GM12878 (cell line): Measurements from ENCODE around the gene FHOD3. TPM values are rescaled to one million over a fixed set of nuclear protein-coding genes. Genes with fewer than 3 reads are reported as not detected.

Experiments used
- ATAC-seq: fragments of 200-7000 bp; cut with Tn5 transposase; 3 replicates; pipeline ENCODE4 v1.9.1; 2020; ENCODE audit warnings: mild to moderate bottlenecking, moderate library complexity
- BruUV-seq: library from RNA; stranded (reverse); fragments of 400-500 nt; replicated peaks from 2 replicates; lab custom pipeline; 2021; lab: Mats Ljungman, UMichigan
- CTCF ChIA-PET: fragments of 300-600 bp; sonication (Branson Sonifier 250); formaldehyde crosslinking; extraction: SDS; loops from one replicate; lab custom pipeline; 2021; ENCODE audit warnings: inconsistent platforms; lab: Yijun Ruan, JAX
- POLR2A ChIA-PET: fragments of 350-600 bp; formaldehyde crosslinking; extraction: SDS; loops from one replicate; lab custom pipeline; 2021; ENCODE audit warnings: inconsistent platforms; lab: Charles Lee
- RAD21 ChIA-PET: fragments of 300-600 bp; sonication (Branson Sonifier 250); formaldehyde crosslinking; loops from one replicate; lab custom pipeline; 2023; ENCODE audit warnings: antibody characterized with exemption; ENCODE audit not compliant: unreplicated experiment; lab: Charles Lee
- SMC1A ChIA-PET: fragments of 300-600 bp; sonication (Branson Sonifier 250); formaldehyde crosslinking; loops from one replicate; lab custom pipeline; 2023; ENCODE audit not compliant: unreplicated experiment, uncharacterized antibody; lab: Charles Lee
- DNase-seq: peaks from one replicate; pipeline ENCODE4 v3.0.0-alpha.2; 2011; ENCODE audit warnings: low read depth, low spot score
- FAIRE-seq: peaks from 3 replicates; lab custom pipeline; 2011; peaks lifted over from hg19 to GRCh38; lab: Jason Lieb, UNC
- H2AFZ ChIP-seq: 2 replicates; pipeline ENCODE4 v1.6.0; 2011; ENCODE audit warnings: low read depth, low read length, control low read depth; ENCODE audit not compliant: control insufficient read depth
- H3K27ac ChIP-seq: 2 replicates; pipeline ENCODE4 v1.5.1; 2011; ENCODE audit warnings: control low read depth; ENCODE audit not compliant: control insufficient read depth, insufficient read depth
- H3K27me3 ChIP-seq, 2 experiments: replicated peaks in 1 of 2; 2 replicates each; pipeline versions ENCODE4 v1.6.0 to v1.6.1; 2011; ENCODE audit warnings: low read length in 1 of 2; ENCODE audit not compliant: control insufficient read depth in 2 of 2, insufficient read depth in 2 of 2
- H3K36me3 ChIP-seq, 2 experiments: 2 replicates each; pipeline ENCODE4 v1.5.1; 2011; ENCODE audit warnings: low read length in 1 of 2; ENCODE audit not compliant: control insufficient read depth in 2 of 2, insufficient read depth in 2 of 2
- H3K4me1 ChIP-seq: 2 replicates; pipeline ENCODE4 v1.6.1; 2011; ENCODE audit warnings: mild to moderate bottlenecking, low read length, moderate library complexity, mixed read lengths; ENCODE audit not compliant: control insufficient read depth, insufficient read depth
- H3K4me2 ChIP-seq: 2 replicates; pipeline ENCODE4 v1.6.0; 2011; ENCODE audit warnings: control low read depth; ENCODE audit not compliant: control insufficient read depth, insufficient read depth
- H3K4me3 ChIP-seq: fragments of 200-600 bp; sonication (generic); 2 replicates; pipeline ENCODE4 v1.5.1; 2016
- H3K79me2 ChIP-seq: 2 replicates; pipeline ENCODE4 v1.6.0; 2011; ENCODE audit warnings: low read length; ENCODE audit not compliant: control insufficient read depth, insufficient read depth
- H3K9ac ChIP-seq: 2 replicates; pipeline ENCODE4 v1.8.0; 2011; ENCODE audit warnings: low read length, control low read depth, mixed read lengths; ENCODE audit not compliant: control insufficient read depth, insufficient read depth
- H3K9me3 ChIP-seq: replicated peaks from 3 replicates; pipeline ENCODE4 v1.5.1; 2011; ENCODE audit warnings: mild to moderate bottlenecking, low read length; ENCODE audit not compliant: control insufficient read depth, insufficient read depth
- H4K20me1 ChIP-seq: 2 replicates; pipeline ENCODE4 v1.6.0; 2011; ENCODE audit not compliant: control insufficient read depth, insufficient read depth
- BMI1 ChIP-seq: fragments of 450-650 bp; IDR thresholded peaks from 2 replicates; pipeline ENCODE4 v1.6.1; 2016; ENCODE audit warnings: mild to moderate bottlenecking, moderate library complexity, borderline replicate concordance
- EP300 ChIP-seq, 2 experiments: fragments of 150-350 bp in 1 of 2; IDR thresholded peaks; 2 replicates each; pipeline ENCODE4 v1.6.1; 2011 to 2012; ENCODE audit warnings: low read depth in 2 of 2, low read length in 2 of 2, borderline replicate concordance in 1 of 2, improper control_type of control experiment in 1 of 2, inconsistent platforms in 1 of 2; ENCODE audit not compliant: control insufficient read depth in 1 of 2
- HCFC1 ChIP-seq: fragments of 150-350 bp; IDR thresholded peaks from 2 replicates; pipeline ENCODE4 v1.6.1; 2014; ENCODE audit warnings: low read length
- IRF4 ChIP-seq: IDR thresholded peaks from 2 replicates; pipeline ENCODE4 v1.6.1; 2011; ENCODE audit warnings: low read depth, low read length
- KDM1A ChIP-seq: fragments of 200-600 bp; sonication (generic); IDR thresholded peaks from 2 replicates; pipeline ENCODE4 v1.6.1; 2016; ENCODE audit warnings: borderline replicate concordance
- MEF2A ChIP-seq: IDR thresholded peaks from 2 replicates; pipeline ENCODE4 v1.6.1; 2011; ENCODE audit warnings: low read depth, mild to moderate bottlenecking, low read length, moderate library complexity; ENCODE audit not compliant: insufficient read depth
- MTA3 ChIP-seq: IDR thresholded peaks from 2 replicates; pipeline ENCODE4 v1.6.1; 2012; ENCODE audit warnings: low read length, inconsistent platforms, borderline replicate concordance
- NFYB ChIP-seq: IDR thresholded peaks from 2 replicates; pipeline ENCODE4 v1.6.1; 2011; ENCODE audit warnings: low read depth, mild to moderate bottlenecking, low read length, improper control_type of control experiment, moderate library complexity; ENCODE audit not compliant: insufficient read depth
- POLR2AphosphoS2 ChIP-seq: IDR thresholded peaks from 2 replicates; pipeline ENCODE4 v1.6.1; 2011; ENCODE audit warnings: low read depth, mild to moderate bottlenecking, low read length, improper control_type of control experiment, moderate library complexity
- RB1 ChIP-seq: fragments of 450-650 bp; formaldehyde crosslinking; IDR thresholded peaks from 2 replicates; pipeline ENCODE4 v1.6.1; 2017; ENCODE audit warnings: mild to moderate bottlenecking, borderline replicate concordance
- RCOR1 ChIP-seq: conservative IDR thresholded peaks from 2 replicates; pipeline ENCODE4 v1.6.1; 2012; ENCODE audit warnings: low read depth, low read length, improper control_type of control experiment
- RELB ChIP-seq: fragments of 450-650 bp; IDR thresholded peaks from 2 replicates; pipeline ENCODE4 v1.6.1; 2017; ENCODE audit warnings: low read depth, mild to moderate bottlenecking, moderate library complexity
- RFX5 ChIP-seq: IDR thresholded peaks from 2 replicates; pipeline ENCODE4 v1.6.1; 2011; ENCODE audit warnings: low read depth, low read length, improper control_type of control experiment
- SIN3A ChIP-seq: IDR thresholded peaks from 2 replicates; pipeline ENCODE4 v1.6.1; 2012; ENCODE audit warnings: low read depth, low read length, improper control_type of control experiment
- ZBTB33 ChIP-seq: fragments of 450-650 bp; IDR thresholded peaks from 2 replicates; pipeline ENCODE4 v1.6.1; 2017; ENCODE audit warnings: mild to moderate bottlenecking
- WGBS: methylation state at CpG from one replicate; pipeline ENCODE4 v1.1.6; 2016; ENCODE audit warnings: low lambda C conversion rate; ENCODE audit not compliant: insufficient replicate concordance, insufficient coverage; ENCODE audit errors: missing lambda C conversion rate; 5-methylcytosine and 5-hydroxymethylcytosine counted together
- in situ Hi-C: fragments of 300-500 bp; cut with MboI; formaldehyde crosslinking; loops from 9 replicates; pipeline ENCODE4 v1.14.3; 2018; ENCODE audit warnings: mixed read lengths
- intact Hi-C: fragments of 100-400 bp; cut with micrococcal nuclease; formaldehyde crosslinking; loops from one replicate; pipeline ENCODE4 v1.14.2; 2022; ENCODE audit not compliant: unreplicated experiment
- polyA plus RNA-seq, 11 experiments: library from polyadenylated mRNA; depleted of rRNA in 4 of 11; unstranded in 6 of 11; stranded (reverse) in 5 of 11; fragments of >200 nt; fragmentation: Nextera tagmentation in 4 of 11; fragmentation: Illumina TruSeq in 1 of 11; extraction: Ambion mirVana in 4 of 11; extraction: Trizol in 1 of 11; gene quantifications; 1 replicate in 1 of 11; 2 replicates in 10 of 11; pipeline versions ENCODE4 v1.2.1 to v1.2.3, GENCODE V29; 2011 to 2016; ENCODE audit warnings: inconsistent platforms in 2 of 11, missing spikeins in 2 of 11, low read depth in 1 of 11
- total RNA-seq, 4 experiments: library from RNA; depleted of rRNA in 3 of 4; stranded (reverse); fragments of >200 nt in 3 of 4; fragmentation: Illumina TruSeq in 1 of 4; extraction: Trizol in 1 of 4; gene quantifications; 2 replicates each; pipeline versions ENCODE4 v1.2.1 to v1.2.3, GENCODE V29; 2013 to 2021
- TF ChIP-seq, protein P1 (sequence below): IDR thresholded peaks from 2 replicates; pipeline ENCODE4 v1.6.1; 2011; ENCODE audit warnings: low read depth, low read length, improper control_type of control experiment, borderline replicate concordance

FHOD3 gene
- total and polyA plus RNA-seq, 10 of the 15 experiments (the other 5 are each of a cell fraction or from before 2014, with no cell fraction given): 0.77 to 26.7 (median 10.4) TPM

GRCh38 chr18:36323421-36323820 lies 25.9 kb downstream of the FHOD3 start:
- H4K20me1 ChIP-seq: no peaks in the 10 kb centered on the region
- no peak overlapping the region for H2AFZ ChIP-seq
- no peak overlapping the region for H3K9ac ChIP-seq
- 6% methylated on average over 1 of the region's 1 CpG for WGBS
- peaks cover 9% of the 10 kb centered on the region for H3K4me1 ChIP-seq
- RAD21 ChIA-PET: interaction anchor here (1.0 to 1.8 kb wide), 7 partner anchors 10 to 83 kb away, joined by 3 to 10 read pairs (median 3); no protein-coding TSS in a partner anchor
- H3K27me3 ChIP-seq: peaks cover 0 to 4% of the 10 kb centered on the region in 2 experiments; a peak in 1 of 4 replicates
- no peak for ATAC-seq
- no peak for FAIRE-seq
- no TSS peak for BruUV-seq
- intact Hi-C loops: no loop called here
- DNase-seq: no peak
- TF ChIP-seq EP300 (IDR thresholded peaks at IDR 0.05; ENCODE audit: borderline replicate concordance in 1 of 2, control insufficient read depth in 1 of 2, low read depth in 2 of 2, low read length in 2 of 2): no peak
- TF ChIP-seq RCOR1: no peak
- TF ChIP-seq, protein P1, sequence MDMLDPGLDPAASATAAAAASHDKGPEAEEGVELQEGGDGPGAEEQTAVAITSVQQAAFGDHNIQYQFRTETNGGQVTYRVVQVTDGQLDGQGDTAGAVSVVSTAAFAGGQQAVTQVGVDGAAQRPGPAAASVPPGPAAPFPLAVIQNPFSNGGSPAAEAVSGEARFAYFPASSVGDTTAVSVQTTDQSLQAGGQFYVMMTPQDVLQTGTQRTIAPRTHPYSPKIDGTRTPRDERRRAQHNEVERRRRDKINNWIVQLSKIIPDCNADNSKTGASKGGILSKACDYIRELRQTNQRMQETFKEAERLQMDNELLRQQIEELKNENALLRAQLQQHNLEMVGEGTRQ: no peak
- TF ChIP-seq IRF4: no peak
- no peak for TF ChIP-seq MEF2A
- no peak for TF ChIP-seq POLR2AphosphoS2
- TF ChIP-seq HCFC1: no peak
- TF ChIP-seq RB1: no peak
- no peak for TF ChIP-seq RELB
- TF ChIP-seq ZBTB33: no peak
- TF ChIP-seq BMI1: no peak
- TF ChIP-seq KDM1A: no peak
- TF ChIP-seq SIN3A: no peak
- no peak for TF ChIP-seq NFYB
- no peak for TF ChIP-seq RFX5
- TF ChIP-seq MTA3: no peak
- TF ChIP-seq, all 136 proteins: peak for 0
- Histone ChIP-seq H3K36me3 (no peaks in the 10 kb centered on the region), H3K9me3 (no peaks in the 10 kb centered on the region), H3K27ac (no peak overlapping the region), H3K4me3 (no peak overlapping the region), H3K4me2 (no peak overlapping the region), H3K79me2 (no peaks in the 10 kb centered on the region; the same call in 1 of the 2 replicates)
- CTCF ChIA-PET: interaction anchor here (0.7 to 1.3 kb wide), 3 partner anchors 9 to 310 kb away, joined by 3 to 4 read pairs (median 4); no protein-coding TSS in a partner anchor
- SMC1A ChIA-PET: interaction anchor here (0.8 to 13.3 kb wide), 9 partner anchors 14 to 88 kb away, joined by 3 to 125 read pairs (median 4); partner anchors contain the start of gene FHOD3
- POLR2A ChIA-PET: interaction anchor here (0.6 to 1.2 kb wide), 5 partner anchors 8 to 51 kb away, joined by 3 to 5 read pairs (median 3); no protein-coding TSS in a partner anchor
- in situ Hi-C loops: no loop called here
